Spleen (tissue), 7 donors: ENCODE data around the gene PHOSPHO1.

ENCODE experiments used
- POLR2A ChIP-seq, 3 donors: fragments of 450-650 bp; IDR thresholded peaks; one replicate each; pipeline ENCODE4 v1.5.1; 2017; ENCODE audit warnings: antibody characterized with exemption in 3 of 3, mild to moderate bottlenecking in 1 of 3
- POLR2AphosphoS5 ChIP-seq, 3 donors: sonication (generic); formaldehyde crosslinking; IDR thresholded peaks; one replicate each; pipeline ENCODE4 v1.5.1; 2017; ENCODE audit warnings: antibody characterized with exemption in 3 of 3
- TF ChIP-seq, protein P1 (sequence below), 11 experiments: fragments of 200-600 bp in 7 of 11; fragments of 450-650 bp in 4 of 11; sonication (generic) in 4 of 11; IDR thresholded peaks in 8 of 11; conservative IDR thresholded peaks in 3 of 11; 1 replicate in 7 of 11; 2 replicates in 4 of 11; pipeline versions ENCODE4 v1.4.0 to v1.8.0; 2016 to 2021; ENCODE audit warnings: antibody characterized with exemption in 11 of 11, inconsistent platforms in 4 of 11, mild to moderate bottlenecking in 1 of 11
- donor health status: DM: no; HTN: no; CAD: no; lungs with moderate emphysema.
- donor health status: DM: no; HTN: no; CAD: no.
- donor health status: DM: no; HTN: no; CAD: no.

DNA sequence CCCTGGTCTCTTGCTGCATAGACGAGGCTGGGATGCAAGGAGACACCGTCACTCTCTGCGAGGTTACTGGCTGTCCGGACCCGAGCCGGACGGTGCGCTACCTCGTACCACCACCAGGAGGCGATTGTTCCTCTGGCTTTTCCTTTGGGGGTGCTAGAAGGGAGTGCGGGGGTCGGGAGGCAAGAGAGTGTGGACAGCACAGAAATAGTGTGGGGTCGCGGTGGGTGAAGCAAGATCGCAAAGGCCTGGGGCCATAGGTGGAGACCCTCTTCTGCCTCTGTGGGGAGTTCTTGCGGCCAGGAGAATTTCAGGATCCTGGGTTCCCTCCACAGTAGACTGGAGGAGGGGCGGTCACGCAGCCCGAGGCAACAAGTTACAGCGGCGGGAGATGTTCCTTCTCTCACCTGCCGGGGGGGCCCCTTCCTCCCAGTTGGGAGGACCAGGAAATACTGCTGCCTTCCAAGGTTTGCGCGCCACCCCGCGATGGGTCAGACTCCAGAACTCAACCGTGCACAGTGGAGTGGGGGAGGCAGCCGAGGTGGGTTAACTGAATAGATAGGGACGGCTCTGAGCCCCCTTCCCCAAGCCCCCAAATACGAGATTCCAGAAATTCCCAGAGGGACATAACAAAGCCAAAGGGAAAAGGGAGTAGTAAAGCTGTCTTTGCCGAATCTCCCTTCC is 6.9 kb downstream of the PHOSPHO1 start:
- TF ChIP-seq, protein P1, sequence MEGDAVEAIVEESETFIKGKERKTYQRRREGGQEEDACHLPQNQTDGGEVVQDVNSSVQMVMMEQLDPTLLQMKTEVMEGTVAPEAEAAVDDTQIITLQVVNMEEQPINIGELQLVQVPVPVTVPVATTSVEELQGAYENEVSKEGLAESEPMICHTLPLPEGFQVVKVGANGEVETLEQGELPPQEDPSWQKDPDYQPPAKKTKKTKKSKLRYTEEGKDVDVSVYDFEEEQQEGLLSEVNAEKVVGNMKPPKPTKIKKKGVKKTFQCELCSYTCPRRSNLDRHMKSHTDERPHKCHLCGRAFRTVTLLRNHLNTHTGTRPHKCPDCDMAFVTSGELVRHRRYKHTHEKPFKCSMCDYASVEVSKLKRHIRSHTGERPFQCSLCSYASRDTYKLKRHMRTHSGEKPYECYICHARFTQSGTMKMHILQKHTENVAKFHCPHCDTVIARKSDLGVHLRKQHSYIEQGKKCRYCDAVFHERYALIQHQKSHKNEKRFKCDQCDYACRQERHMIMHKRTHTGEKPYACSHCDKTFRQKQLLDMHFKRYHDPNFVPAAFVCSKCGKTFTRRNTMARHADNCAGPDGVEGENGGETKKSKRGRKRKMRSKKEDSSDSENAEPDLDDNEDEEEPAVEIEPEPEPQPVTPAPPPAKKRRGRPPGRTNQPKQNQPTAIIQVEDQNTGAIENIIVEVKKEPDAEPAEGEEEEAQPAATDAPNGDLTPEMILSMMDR (IDR thresholded peaks at IDR 0.05 in 8 of 11, conservative IDR thresholded peaks at IDR 0.05 in 3 of 11), result peak; percentile 79 to 93 (median 88)
- TF ChIP-seq POLR2AphosphoS5 (IDR thresholded peaks at IDR 0.05), result peak in 2 of 3 donors; percentile 59 to 61
- no peak for TF ChIP-seq POLR2A (IDR thresholded peaks at IDR 0.05)
